ENCODE data around the gene OGFR. TPM values are rescaled to one million over a fixed set of nuclear protein-coding genes. Genes with fewer than 3 reads are reported as not detected.

The OGFR gene
- total and polyA plus RNA-seq, 2 experiments from 2014 or later, result 9.6 to 50.6 TPM

- no peak for TF ChIP-seq ZNF462 (CRISPR knock-in tag; IDR thresholded peaks at IDR 0.05)
These were observed 46.3 kb upstream of the OGFR start (continued) for GRCh38 chr20:62758226-62758912.

GRCh38 chr20:62759981-62760431, 44.6 kb upstream of the OGFR start:
- Histone ChIP-seq H4K20me1 (replicated peaks; ENCODE audit: insufficient read depth) (no peaks in the 10 kb centered on the region), H3K9me2 (ENCODE audit: insufficient read depth) (no peaks in the 10 kb centered on the region), H3K27ac (ENCODE audit: low read depth) (no peak overlapping the region), H3K4me3 (no peak overlapping the region), H2AFZ (no peak overlapping the region), H3K36me3 (ENCODE audit: insufficient read depth) (no peaks in the 10 kb centered on the region), H3F3A (replicated peaks; ENCODE audit: low read depth) (no peaks in the 10 kb centered on the region), H3K79me2 (replicated peaks; ENCODE audit: insufficient read depth) (no peaks in the 10 kb centered on the region), H3K4me2 (no peak overlapping the region), H3K27me3 (ENCODE audit: insufficient read depth) (no peaks in the 10 kb centered on the region), H3K4me1 (ENCODE audit: insufficient read depth) (no peaks in the 10 kb centered on the region)
- Mint-ChIP-seq H3K9me3 (no peaks in the 10 kb centered on the region), H3K4me1 (no peaks in the 10 kb centered on the region; the same call in none of the 3 replicates), H3K27ac (no peak overlapping the region), H3K4me3 (no peak overlapping the region), H3K36me3 (ENCODE audit: low read depth) (no peaks in the 10 kb centered on the region), H3K27me3 (ENCODE audit: insufficient read depth, low read depth, poor library complexity) (peaks cover 6% of the 10 kb centered on the region)
- ATAC-seq (no peak), DNase-seq (ENCODE audit: low spot score) (no peak)
- TF ChIP-seq EZH2 (IDR thresholded peaks at IDR 0.05; ENCODE audit: low read depth, unreplicated experiment), result no peak

- Histone ChIP-seq H3K4me2 (no peak overlapping the region), H3K27ac (ENCODE audit: low read depth) (no peak overlapping the region), H3F3A (replicated peaks; ENCODE audit: low read depth) (no peaks in the 10 kb centered on the region), H3K4me1 (ENCODE audit: insufficient read depth) (no peaks in the 10 kb centered on the region), H3K4me3 (no peak overlapping the region), H3K79me2 (replicated peaks; ENCODE audit: insufficient read depth) (no peaks in the 10 kb centered on the region), H4K20me1 (replicated peaks; ENCODE audit: insufficient read depth) (no peaks in the 10 kb centered on the region), H3K36me3 (ENCODE audit: insufficient read depth) (no peaks in the 10 kb centered on the region), H3K27me3 (ENCODE audit: insufficient read depth) (no peaks in the 10 kb centered on the region), H2AFZ (no peak overlapping the region), H3K9me2 (ENCODE audit: insufficient read depth) (no peaks in the 10 kb centered on the region)
- Mint-ChIP-seq H3K27me3 (ENCODE audit: insufficient read depth, low read depth, poor library complexity) (peaks cover 8% of the 10 kb centered on the region), H3K36me3 (ENCODE audit: low read depth) (no peaks in the 10 kb centered on the region), H3K9me3 (no peaks in the 10 kb centered on the region), H3K4me3 (no peak overlapping the region), H3K27ac (no peak overlapping the region), H3K4me1 (no peaks in the 10 kb centered on the region; the same call in none of the 3 replicates)
- DNase-seq (ENCODE audit: low spot score) (no peak), ATAC-seq (peak; percentile 18; the same call in 2 of the 3 replicates)
- TF ChIP-seq, protein P1, sequence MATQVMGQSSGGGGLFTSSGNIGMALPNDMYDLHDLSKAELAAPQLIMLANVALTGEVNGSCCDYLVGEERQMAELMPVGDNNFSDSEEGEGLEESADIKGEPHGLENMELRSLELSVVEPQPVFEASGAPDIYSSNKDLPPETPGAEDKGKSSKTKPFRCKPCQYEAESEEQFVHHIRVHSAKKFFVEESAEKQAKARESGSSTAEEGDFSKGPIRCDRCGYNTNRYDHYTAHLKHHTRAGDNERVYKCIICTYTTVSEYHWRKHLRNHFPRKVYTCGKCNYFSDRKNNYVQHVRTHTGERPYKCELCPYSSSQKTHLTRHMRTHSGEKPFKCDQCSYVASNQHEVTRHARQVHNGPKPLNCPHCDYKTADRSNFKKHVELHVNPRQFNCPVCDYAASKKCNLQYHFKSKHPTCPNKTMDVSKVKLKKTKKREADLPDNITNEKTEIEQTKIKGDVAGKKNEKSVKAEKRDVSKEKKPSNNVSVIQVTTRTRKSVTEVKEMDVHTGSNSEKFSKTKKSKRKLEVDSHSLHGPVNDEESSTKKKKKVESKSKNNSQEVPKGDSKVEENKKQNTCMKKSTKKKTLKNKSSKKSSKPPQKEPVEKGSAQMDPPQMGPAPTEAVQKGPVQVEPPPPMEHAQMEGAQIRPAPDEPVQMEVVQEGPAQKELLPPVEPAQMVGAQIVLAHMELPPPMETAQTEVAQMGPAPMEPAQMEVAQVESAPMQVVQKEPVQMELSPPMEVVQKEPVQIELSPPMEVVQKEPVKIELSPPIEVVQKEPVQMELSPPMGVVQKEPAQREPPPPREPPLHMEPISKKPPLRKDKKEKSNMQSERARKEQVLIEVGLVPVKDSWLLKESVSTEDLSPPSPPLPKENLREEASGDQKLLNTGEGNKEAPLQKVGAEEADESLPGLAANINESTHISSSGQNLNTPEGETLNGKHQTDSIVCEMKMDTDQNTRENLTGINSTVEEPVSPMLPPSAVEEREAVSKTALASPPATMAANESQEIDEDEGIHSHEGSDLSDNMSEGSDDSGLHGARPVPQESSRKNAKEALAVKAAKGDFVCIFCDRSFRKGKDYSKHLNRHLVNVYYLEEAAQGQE (IDR thresholded peaks at IDR 0.05; ENCODE audit: unreplicated experiment), result no peak
- TF ChIP-seq EZH2phosphoT487 (IDR thresholded peaks at IDR 0.05; ENCODE audit: unreplicated experiment) (no peak), POLR2AphosphoS5 (IDR thresholded peaks at IDR 0.05; ENCODE audit: low read depth) (no peak), CREB1 (CRISPR knock-in tag; IDR thresholded peaks at IDR 0.05; ENCODE audit: low read depth) (no peak), ZNF114 (CRISPR knock-in tag; IDR thresholded peaks at IDR 0.05) (no peak), JUNB (IDR thresholded peaks at IDR 0.05; ENCODE audit: unreplicated experiment) (no peak), NANOG (IDR thresholded peaks at IDR 0.05; ENCODE audit: borderline replicate concordance) (no peak), EZH2 (IDR thresholded peaks at IDR 0.05; ENCODE audit: low read depth, unreplicated experiment) (no peak)
These were observed 44.2 kb upstream of the OGFR start for GRCh38 chr20:62760471-62760855.

All from GM23338 (cell line).